ENCODE results near the gene PKP3. TPM values are rescaled to one million over a fixed set of nuclear protein-coding genes. Genes with fewer than 3 reads are reported as not detected.
"Not testable (repeated sequence)": the region's sequence is repeated elsewhere in the genome, so short reads cannot be mapped to it uniquely, and the experiment has no call there.

Gene PKP3
- total RNA-seq, 1 donor: 5.6 TPM

GRCh38 chr11:419248-420005 lies 25.4 kb downstream of the PKP3 start:
- DNase-seq (ENCODE audit: low read depth): no peak

GRCh38 chr11:420054-420910 lies 26.3 kb downstream of the PKP3 start:
- TF ChIP-seq, protein P1, sequence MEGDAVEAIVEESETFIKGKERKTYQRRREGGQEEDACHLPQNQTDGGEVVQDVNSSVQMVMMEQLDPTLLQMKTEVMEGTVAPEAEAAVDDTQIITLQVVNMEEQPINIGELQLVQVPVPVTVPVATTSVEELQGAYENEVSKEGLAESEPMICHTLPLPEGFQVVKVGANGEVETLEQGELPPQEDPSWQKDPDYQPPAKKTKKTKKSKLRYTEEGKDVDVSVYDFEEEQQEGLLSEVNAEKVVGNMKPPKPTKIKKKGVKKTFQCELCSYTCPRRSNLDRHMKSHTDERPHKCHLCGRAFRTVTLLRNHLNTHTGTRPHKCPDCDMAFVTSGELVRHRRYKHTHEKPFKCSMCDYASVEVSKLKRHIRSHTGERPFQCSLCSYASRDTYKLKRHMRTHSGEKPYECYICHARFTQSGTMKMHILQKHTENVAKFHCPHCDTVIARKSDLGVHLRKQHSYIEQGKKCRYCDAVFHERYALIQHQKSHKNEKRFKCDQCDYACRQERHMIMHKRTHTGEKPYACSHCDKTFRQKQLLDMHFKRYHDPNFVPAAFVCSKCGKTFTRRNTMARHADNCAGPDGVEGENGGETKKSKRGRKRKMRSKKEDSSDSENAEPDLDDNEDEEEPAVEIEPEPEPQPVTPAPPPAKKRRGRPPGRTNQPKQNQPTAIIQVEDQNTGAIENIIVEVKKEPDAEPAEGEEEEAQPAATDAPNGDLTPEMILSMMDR (IDR thresholded peaks at IDR 0.05; ENCODE audit: insufficient read depth, low read length): no peak
- H3K4me3 ChIP-seq (ENCODE audit: low read depth, low read length): no peak overlapping the region
- no peak for DNase-seq (ENCODE audit: low read depth)

More at GRCh38 chr11:419248-420005, 25.4 kb downstream of the PKP3 start:
- no peak overlapping the region for H3K4me3 ChIP-seq (ENCODE audit: low read depth, low read length)
- TF ChIP-seq, protein P1 (IDR thresholded peaks at IDR 0.05; ENCODE audit: insufficient read depth, low read length): no peak

- H3K4me3 ChIP-seq (ENCODE audit: low read depth, low read length): no peak overlapping the region
- TF ChIP-seq, protein P1 (IDR thresholded peaks at IDR 0.05; ENCODE audit: insufficient read depth, low read length): no peak
- DNase-seq (ENCODE audit: low read depth): no peak
These were observed 26.9 kb downstream of the PKP3 start for GRCh38 chr11:420911-421321.

DNA sequence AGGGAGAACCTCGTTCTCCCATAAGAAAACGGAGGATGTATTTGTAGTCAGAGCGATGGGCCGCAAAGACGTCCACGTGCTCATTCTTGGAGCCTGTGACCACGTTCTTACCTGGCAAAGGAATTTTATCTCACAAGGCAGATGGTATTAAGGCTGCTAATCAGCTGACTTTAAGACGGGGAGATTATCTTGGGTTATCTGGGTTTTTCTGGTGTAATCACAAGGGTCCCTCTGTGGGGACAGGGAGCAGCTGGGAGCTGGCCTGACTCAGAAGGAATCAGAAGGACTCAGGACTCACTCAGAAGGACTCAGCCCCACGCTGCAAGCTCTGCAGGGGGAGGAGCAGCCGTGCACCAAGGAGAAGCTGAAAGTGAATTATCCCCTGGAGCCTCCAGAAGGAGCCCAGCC lies 28.2 kb downstream of the PKP3 start:
- DNase-seq (ENCODE audit: low read depth): no peak
- TF ChIP-seq, protein P1 (IDR thresholded peaks at IDR 0.05; ENCODE audit: insufficient read depth, low read length): no peak
- H3K4me3 ChIP-seq (ENCODE audit: low read depth, low read length): no peak overlapping the region

GRCh38 chr11:424232-424631 lies 30.2 kb downstream of the PKP3 start:
- no peak overlapping the region for H3K4me3 ChIP-seq (ENCODE audit: low read depth, low read length)
- no peak for DNase-seq (ENCODE audit: low read depth)
- TF ChIP-seq, protein P1 (IDR thresholded peaks at IDR 0.05; ENCODE audit: insufficient read depth, low read length): no peak

DNA sequence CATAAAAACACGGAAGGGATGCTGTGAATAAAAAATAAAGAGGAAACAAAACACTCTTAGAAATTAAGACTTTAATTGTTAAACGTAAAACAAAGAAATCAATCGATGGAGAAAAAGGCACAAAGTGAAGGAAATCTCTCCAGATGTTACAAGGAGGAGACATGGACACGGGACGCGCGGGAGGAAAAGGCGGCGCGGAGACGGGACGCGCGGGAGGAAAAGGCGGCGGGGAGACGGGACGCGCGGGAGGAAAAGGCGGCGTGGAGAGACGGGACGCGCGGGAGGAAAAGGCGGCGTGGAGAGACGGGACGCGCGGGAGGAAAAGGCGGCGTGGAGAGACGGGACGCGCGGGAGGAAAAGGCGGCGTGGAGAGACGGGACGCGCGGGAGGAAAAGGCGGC lies 30.8 kb downstream of the PKP3 start:
- H3K4me3 ChIP-seq (ENCODE audit: low read depth, low read length); DNase-seq (ENCODE audit: low read depth): not testable (repeated sequence)

- no peak overlapping the region for H3K4me3 ChIP-seq (ENCODE audit: low read depth, low read length)
- TF ChIP-seq, protein P1 (IDR thresholded peaks at IDR 0.05; ENCODE audit: insufficient read depth, low read length): no peak
- no peak for DNase-seq (ENCODE audit: low read depth)
These were observed 31.3 kb downstream of the PKP3 start for GRCh38 chr11:425301-425700.
